Activated CD4-positive, alpha-beta T cell treated with anti-CD3 and anti-CD28 coated beads for 36 hours (primary cell): Measurements from ENCODE around the gene LSMEM2. TPM values are rescaled to one million over a fixed set of nuclear protein-coding genes. Genes with fewer than 3 reads are reported as not detected.

Experiments used
- total RNA-seq, 2 experiments: library from RNA; stranded (reverse); gene quantifications; one replicate each; pipeline ENCODE4 v1.2.3, GENCODE V29; 2021

The LSMEM2 gene
- total RNA-seq, 2 experiments from 2014 or later: not detected

Other genes with a start within 250 kb of the LSMEM2 start
- 100 to 1,000 TPM; 118 to 131 TPM for gene RBM5, start 190.2 kb upstream of the LSMEM2 start, total RNA-seq
- gene SEMA3F, start 123.8 kb upstream of the LSMEM2 start, total RNA-seq: under 1 TPM; 0.25 to 0.46 TPM
- under 1 TPM in 1 of 2 experiments, not detected in 1; 0.14 TPM for gene GNAT1, start 87.5 kb upstream of the LSMEM2 start, total RNA-seq
- under 1 TPM in 1 of 2 experiments, not detected in 1; 0.12 TPM for gene SLC38A3, start 73.8 kb upstream of the LSMEM2 start, total RNA-seq
- 100 to 1,000 TPM; 280 to 341 TPM for gene GNAI2, start 42.9 kb upstream of the LSMEM2 start, total RNA-seq
- 1 to 10 TPM; 1.6 to 2.1 TPM for gene SEMA3B, start 9.9 kb upstream of the LSMEM2 start, total RNA-seq
- gene IFRD2, start 13.3 kb downstream of the LSMEM2 start, total RNA-seq: 100 to 1,000 TPM; 100 to 125 TPM
- gene HYAL3, start 20.3 kb downstream of the LSMEM2 start, total RNA-seq: 1 to 10 TPM; 4.5 to 5.4 TPM
- gene NAA80, start 20.3 kb downstream of the LSMEM2 start, total RNA-seq: 10 to 100 TPM; 17.6 to 18.7 TPM
- gene HYAL1, start 24.5 kb downstream of the LSMEM2 start, total RNA-seq: under 1 TPM in 1 of 2 experiments, not detected in 1; 0.37 TPM
- gene HYAL2, start 43.7 kb downstream of the LSMEM2 start, total RNA-seq: 1 to 10 TPM; 4.7 to 5.1 TPM
- gene TUSC2, start 49.1 kb downstream of the LSMEM2 start, total RNA-seq: 10 to 100 TPM; 15.0 to 17.1 TPM
- gene RASSF1, start 61.7 kb downstream of the LSMEM2 start, total RNA-seq: 10 to 100 TPM; 30.8 to 50.7 TPM
- gene ZMYND10, start 66.6 kb downstream of the LSMEM2 start, total RNA-seq: 1 to 10 TPM; 1.0 to 1.3 TPM
- gene NPRL2, start 71.7 kb downstream of the LSMEM2 start, total RNA-seq: 10 to 100 TPM; 42.5 to 43.0 TPM
- gene CYB561D2, start 71.8 kb downstream of the LSMEM2 start, total RNA-seq: 10 to 100 TPM; 10.3 to 14.3 TPM
- gene TMEM115, start 80.4 kb downstream of the LSMEM2 start, total RNA-seq: 10 to 100 TPM; 13.1 to 16.1 TPM
- gene CACNA2D2, start 224.5 kb downstream of the LSMEM2 start, total RNA-seq: 1 to 10 TPM; 1.1 to 1.5 TPM